ENCODE measurements around the gene BAHD1. TPM values are rescaled to one million over a fixed set of nuclear protein-coding genes. Genes with fewer than 3 reads are reported as not detected.

BAHD1 gene
- polyA plus RNA-seq, 1 of the 3 experiments (the other 2 are of a cell fraction): 5.5 TPM

DNA sequence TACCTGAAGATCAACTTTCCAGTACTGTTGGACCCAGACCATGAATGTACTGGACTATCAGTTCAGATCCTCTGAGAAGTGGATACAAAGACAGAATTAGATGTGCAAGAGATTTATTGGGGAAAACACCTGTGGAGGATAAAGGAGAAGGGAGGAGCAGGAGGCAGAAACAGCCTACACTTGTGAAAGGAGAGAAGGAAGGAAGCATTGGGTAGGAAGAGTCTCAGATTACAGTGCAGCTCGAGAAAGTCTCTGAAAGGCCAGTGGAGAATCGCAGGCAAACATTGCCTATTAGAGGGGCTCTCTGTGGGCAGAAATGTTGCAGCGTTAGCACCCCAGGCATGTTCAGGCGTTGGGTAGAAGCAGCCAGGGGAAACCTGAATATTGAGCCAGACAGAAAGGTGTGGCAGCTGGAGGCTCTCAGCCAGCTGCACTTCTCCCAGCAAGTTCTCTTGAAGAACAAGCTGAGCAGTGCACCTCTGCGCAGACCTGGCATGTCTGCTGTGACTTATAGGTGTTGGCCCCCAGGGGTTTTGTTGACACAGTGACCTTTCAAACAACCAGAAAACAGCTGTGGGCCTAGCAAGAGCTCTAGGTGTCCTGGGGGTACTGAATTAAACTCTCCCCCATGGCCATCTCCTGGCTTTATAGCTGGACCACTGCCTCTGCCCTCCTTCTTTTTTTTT is 37.0 kb downstream of the BAHD1 start:
- 69% methylated on average over 5 of the region's 5 CpGs for WGBS (ENCODE audit: low lambda C conversion rate)
- H3K27me3 ChIP-seq (ENCODE audit: insufficient read depth): no peaks in the 10 kb centered on the region
- peaks cover under 1 to 7% of the 10 kb centered on the region in 2 experiments; a peak in 2 of 4 replicates for H3K4me1 ChIP-seq (ENCODE audit: control insufficient read depth in 1 of 2, insufficient read depth in 2 of 2, low read depth in 1 of 2, low read length in 1 of 2)
- H3F3A ChIP-seq (replicated peaks; ENCODE audit: insufficient read depth): peaks cover 3% of the 10 kb centered on the region
- no peak for DNase-seq
- no peak overlapping the region for H3K27ac ChIP-seq (ENCODE audit: low read depth in 2 of 2, low read length in 1 of 2)
- TF ChIP-seq GABPA (IDR thresholded peaks at IDR 0.05; ENCODE audit: low read depth): no peak
- no peak for TF ChIP-seq USF2 (IDR thresholded peaks at IDR 0.05; ENCODE audit: borderline replicate concordance, low read depth, low read length)
- TF ChIP-seq NRF1 (IDR thresholded peaks at IDR 0.05; ENCODE audit: low read depth, low read length): no peak
- TF ChIP-seq PBX3 (IDR thresholded peaks at IDR 0.05): no peak
- no peak for TF ChIP-seq NFIC (IDR thresholded peaks at IDR 0.05; ENCODE audit: borderline replicate concordance)
- TF ChIP-seq YY1 (IDR thresholded peaks at IDR 0.05; ENCODE audit: low read depth): no peak
- no peak for TF ChIP-seq CTCF (IDR thresholded peaks at IDR 0.05)
- TF ChIP-seq, protein P1, sequence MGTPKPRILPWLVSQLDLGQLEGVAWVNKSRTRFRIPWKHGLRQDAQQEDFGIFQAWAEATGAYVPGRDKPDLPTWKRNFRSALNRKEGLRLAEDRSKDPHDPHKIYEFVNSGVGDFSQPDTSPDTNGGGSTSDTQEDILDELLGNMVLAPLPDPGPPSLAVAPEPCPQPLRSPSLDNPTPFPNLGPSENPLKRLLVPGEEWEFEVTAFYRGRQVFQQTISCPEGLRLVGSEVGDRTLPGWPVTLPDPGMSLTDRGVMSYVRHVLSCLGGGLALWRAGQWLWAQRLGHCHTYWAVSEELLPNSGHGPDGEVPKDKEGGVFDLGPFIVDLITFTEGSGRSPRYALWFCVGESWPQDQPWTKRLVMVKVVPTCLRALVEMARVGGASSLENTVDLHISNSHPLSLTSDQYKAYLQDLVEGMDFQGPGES (IDR thresholded peaks at IDR 0.05; ENCODE audit: low read depth, low read length): no peak
- no peak for TF ChIP-seq USF1 (IDR thresholded peaks at IDR 0.05; ENCODE audit: borderline replicate concordance, low read depth)
- TF ChIP-seq, protein P2, sequence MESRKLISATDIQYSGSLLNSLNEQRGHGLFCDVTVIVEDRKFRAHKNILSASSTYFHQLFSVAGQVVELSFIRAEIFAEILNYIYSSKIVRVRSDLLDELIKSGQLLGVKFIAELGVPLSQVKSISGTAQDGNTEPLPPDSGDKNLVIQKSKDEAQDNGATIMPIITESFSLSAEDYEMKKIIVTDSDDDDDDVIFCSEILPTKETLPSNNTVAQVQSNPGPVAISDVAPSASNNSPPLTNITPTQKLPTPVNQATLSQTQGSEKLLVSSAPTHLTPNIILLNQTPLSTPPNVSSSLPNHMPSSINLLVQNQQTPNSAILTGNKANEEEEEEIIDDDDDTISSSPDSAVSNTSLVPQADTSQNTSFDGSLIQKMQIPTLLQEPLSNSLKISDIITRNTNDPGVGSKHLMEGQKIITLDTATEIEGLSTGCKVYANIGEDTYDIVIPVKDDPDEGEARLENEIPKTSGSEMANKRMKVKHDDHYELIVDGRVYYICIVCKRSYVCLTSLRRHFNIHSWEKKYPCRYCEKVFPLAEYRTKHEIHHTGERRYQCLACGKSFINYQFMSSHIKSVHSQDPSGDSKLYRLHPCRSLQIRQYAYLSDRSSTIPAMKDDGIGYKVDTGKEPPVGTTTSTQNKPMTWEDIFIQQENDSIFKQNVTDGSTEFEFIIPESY (IDR thresholded peaks at IDR 0.05; ENCODE audit: borderline replicate concordance, low read depth): no peak
- no peak for TF ChIP-seq RFX5 (IDR thresholded peaks at IDR 0.05; ENCODE audit: low read length)
- TF ChIP-seq TEAD4 (IDR thresholded peaks at IDR 0.05; ENCODE audit: borderline replicate concordance, insufficient read depth): no peak
- TF ChIP-seq FOXJ3 (CRISPR knock-in tag; IDR thresholded peaks at IDR 0.05): no peak
- H3K9me3 ChIP-seq: no peaks in the 10 kb centered on the region
- no peak overlapping the region for H3K9ac ChIP-seq
- H3K4me3 ChIP-seq (ENCODE audit: low read depth in 2 of 2, low read length in 1 of 2): no peak overlapping the region
- no peak overlapping the region for H2AFZ ChIP-seq (ENCODE audit: low read depth)
- ChIA-PET POLR2A (interaction anchor here (0.6 kb wide), 1 partner anchor 11 kb away, joined by 4 read pairs; no protein-coding TSS in a partner anchor), CTCF (interaction anchor here (1.1 to 1.6 kb wide), 4 partner anchors 15 to 42 kb away, joined by 3 to 5 read pairs (median 3); no protein-coding TSS in a partner anchor)
- no peak overlapping the region for H3K4me2 ChIP-seq
- H3K9me2 ChIP-seq: no peaks in the 10 kb centered on the region
- H3K79me2 ChIP-seq (ENCODE audit: insufficient read depth): no peaks in the 10 kb centered on the region
- H3K36me3 ChIP-seq (replicated peaks in 1 of 2; ENCODE audit: control insufficient read depth in 1 of 2, insufficient read depth in 2 of 2, low read length in 1 of 2): no peaks in the 10 kb centered on the region
- no peaks in the 10 kb centered on the region for H4K20me1 ChIP-seq (ENCODE audit: insufficient read depth)
